ENCODE data around the gene TPR.

GRCh38 chr1:186307445-186307844, 67.6 kb downstream of the TPR start:
- TF ChIP-seq CTCF (IDR thresholded peaks at IDR 0.05) (no peak), POLR2A (IDR thresholded peaks at IDR 0.05) (no peak)
